HepG2 (cell line): ENCODE measurements around the gene IL17RC. TPM values are rescaled to one million over a fixed set of nuclear protein-coding genes. Genes with fewer than 3 reads are reported as not detected.

ENCODE experiments used
- ARHGAP35 ChIP-seq: sonication (generic); formaldehyde crosslinking; IDR thresholded peaks from 2 replicates; pipeline ENCODE4 v1.9.0; 2022; ENCODE audit warnings: mild to moderate bottlenecking, inconsistent platforms, moderate library complexity, missing genetic modification reagents, borderline replicate concordance
- DMAP1 ChIP-seq: IDR thresholded peaks from 2 replicates; pipeline ENCODE4 v1.6.1; 2016
- ESRRA ChIP-seq: sonication (generic); formaldehyde crosslinking; IDR thresholded peaks from 2 replicates; pipeline ENCODE4 v1.5.1; 2020; ENCODE audit warnings: mild to moderate bottlenecking, low read depth, missing genetic modification reagents
- JUNB ChIP-seq: sonication (generic); formaldehyde crosslinking; IDR thresholded peaks from 2 replicates; pipeline ENCODE4 v1.8.0; 2022; ENCODE audit warnings: missing genetic modification reagents, mild to moderate bottlenecking, borderline replicate concordance
- RXRA ChIP-seq: sonication (generic); formaldehyde crosslinking; IDR thresholded peaks from 2 replicates; pipeline ENCODE4 v1.5.1; 2020; ENCODE audit warnings: missing genetic modification reagents
- SNRNP70 ChIP-seq: fragments of 200-400 bp; formaldehyde crosslinking; IDR thresholded peaks from 2 replicates; pipeline ENCODE4 v1.6.1; 2017; ENCODE audit warnings: mild to moderate bottlenecking, low read depth, low read length, moderate library complexity
- SSRP1 ChIP-seq: IDR thresholded peaks from 2 replicates; pipeline ENCODE4 v1.6.1; 2016; ENCODE audit warnings: control low read depth
- STAG1 ChIP-seq: sonication (generic); formaldehyde crosslinking; IDR thresholded peaks from 2 replicates; pipeline ENCODE4 v1.4.0; 2020; ENCODE audit warnings: missing genetic modification reagents
- THYN1 ChIP-seq: sonication (generic); formaldehyde crosslinking; IDR thresholded peaks from 2 replicates; pipeline ENCODE4 v1.8.1; 2023; ENCODE audit warnings: low read depth, mild to moderate bottlenecking, moderate library complexity, missing genetic modification reagents, borderline replicate concordance
- XRCC5 ChIP-seq: fragments of 200-400 bp; formaldehyde crosslinking; optimal IDR thresholded peaks from 2 replicates; pipeline ENCODE3; 2017; ENCODE audit warnings: mild to moderate bottlenecking, low read length
- ZNF263 ChIP-seq: sonication (generic); formaldehyde crosslinking; IDR thresholded peaks from 2 replicates; pipeline ENCODE4 v1.4.0; 2020; ENCODE audit warnings: missing genetic modification reagents
- ZNF883 ChIP-seq: sonication (generic); formaldehyde crosslinking; IDR thresholded peaks from 2 replicates; pipeline ENCODE4 v1.5.1; 2020; ENCODE audit warnings: mild to moderate bottlenecking, missing genetic modification reagents; ENCODE audit errors: not compliant biosample characterization
- polyA plus RNA-seq, 8 experiments: library from polyadenylated mRNA; depleted of rRNA in 3 of 8; stranded (reverse) in 7 of 8; unstranded in 1 of 8; fragments of >200 nt; fragmentation: Illumina TruSeq in 4 of 8; extraction: Trizol in 4 of 8; gene quantifications; 2 replicates each; pipeline versions ENCODE4 v1.2.1 to v1.2.3, GENCODE V29; 2011 to 2016; ENCODE audit warnings: low read depth in 4 of 8, missing spikeins in 1 of 8, mixed read lengths in 1 of 8; ENCODE audit not compliant: insufficient read depth in 1 of 8
- total RNA-seq, 5 experiments: library from RNA; depleted of rRNA; stranded (reverse); fragments of >200 nt; fragmentation: Illumina TruSeq; extraction: Trizol; gene quantifications; 2 replicates each; pipeline ENCODE4 v1.2.3, GENCODE V29; 2016; ENCODE audit warnings: low read depth in 1 of 5
- TF ChIP-seq, protein P1 (sequence below): sonication (generic); formaldehyde crosslinking; IDR thresholded peaks from 2 replicates; pipeline ENCODE4 v1.4.0; 2020; ENCODE audit warnings: mild to moderate bottlenecking, missing genetic modification reagents
- TF ChIP-seq, protein P2 (sequence below), 2 experiments: sonication (generic) in 1 of 2; formaldehyde crosslinking in 1 of 2; IDR thresholded peaks; 2 replicates each; pipeline versions ENCODE4 v1.4.0 to v1.6.1; 2018 to 2020; ENCODE audit warnings: missing genetic modification reagents in 2 of 2, borderline replicate concordance in 1 of 2, low read depth in 1 of 2, mild to moderate bottlenecking in 1 of 2, missing biosample characterization in 1 of 2
- TF ChIP-seq, protein P3 (sequence below): sonication (generic); formaldehyde crosslinking; IDR thresholded peaks from 2 replicates; pipeline ENCODE4 v1.5.0; 2020; ENCODE audit warnings: mild to moderate bottlenecking, missing genetic modification reagents, borderline replicate concordance
- TF ChIP-seq, protein P4 (sequence below): sonication (generic); formaldehyde crosslinking; IDR thresholded peaks from 2 replicates; pipeline ENCODE4 v1.5.0; 2020; ENCODE audit warnings: mild to moderate bottlenecking, missing genetic modification reagents, borderline replicate concordance

The IL17RC gene
- total and polyA plus RNA-seq, 2 of the 13 experiments (the other 11 are each of a cell fraction or from before 2014, with no cell fraction given), result 20.7 to 24.0 TPM

DNA sequence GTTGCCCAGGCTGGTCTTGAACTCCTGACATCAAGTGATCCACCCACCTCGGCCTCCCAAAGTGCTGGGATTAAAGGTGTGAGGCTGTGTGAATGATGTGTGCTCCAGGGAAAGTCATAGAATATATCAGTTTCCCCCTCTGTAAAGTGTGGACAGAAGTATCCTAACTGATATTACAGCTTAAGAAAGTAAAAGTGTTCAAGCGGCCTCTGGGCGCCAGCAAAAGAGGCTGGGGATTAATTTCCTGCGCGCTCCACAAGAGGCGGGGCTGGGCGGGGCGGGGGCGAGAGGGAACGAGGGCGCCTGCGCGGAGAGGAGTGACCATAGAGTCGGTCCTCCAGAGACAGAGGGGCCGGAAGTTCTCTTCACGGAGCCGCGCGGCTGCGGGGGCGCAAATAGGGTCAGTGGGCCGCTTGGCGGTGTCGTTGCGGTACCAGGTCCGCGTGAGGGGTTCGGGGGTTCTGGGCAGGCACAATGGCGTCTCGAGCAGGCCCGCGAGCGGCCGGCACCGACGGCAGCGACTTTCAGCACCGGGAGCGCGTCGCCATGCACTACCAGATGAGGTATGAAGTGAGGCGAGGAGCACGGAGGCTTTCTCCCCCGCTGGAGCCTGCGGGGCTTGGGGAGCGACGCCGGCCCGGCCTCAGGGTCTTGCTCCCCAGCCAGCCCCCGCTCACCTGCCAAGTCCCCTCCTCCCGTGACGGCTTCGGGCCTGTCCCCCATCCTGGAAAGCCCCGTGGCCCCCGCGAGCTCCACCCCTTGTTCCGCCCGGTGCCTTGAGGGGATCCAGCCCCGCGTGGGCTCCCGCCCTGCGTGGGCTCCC is 26.4 kb upstream of the IL17RC start, which contains the start of gene JAGN1 (continued):
- TF ChIP-seq THYN1 (CRISPR knock-in tag), result no peak
- peak; percentile 96 for TF ChIP-seq DMAP1 (CRISPR knock-in tag)
- TF ChIP-seq, protein P1, sequence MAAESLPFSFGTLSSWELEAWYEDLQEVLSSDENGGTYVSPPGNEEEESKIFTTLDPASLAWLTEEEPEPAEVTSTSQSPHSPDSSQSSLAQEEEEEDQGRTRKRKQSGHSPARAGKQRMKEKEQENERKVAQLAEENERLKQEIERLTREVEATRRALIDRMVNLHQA (CRISPR knock-in tag), result 0 out of 2 replicates have a peak, but pooled peaks have one; percentile 55
- TF ChIP-seq, protein P2, sequence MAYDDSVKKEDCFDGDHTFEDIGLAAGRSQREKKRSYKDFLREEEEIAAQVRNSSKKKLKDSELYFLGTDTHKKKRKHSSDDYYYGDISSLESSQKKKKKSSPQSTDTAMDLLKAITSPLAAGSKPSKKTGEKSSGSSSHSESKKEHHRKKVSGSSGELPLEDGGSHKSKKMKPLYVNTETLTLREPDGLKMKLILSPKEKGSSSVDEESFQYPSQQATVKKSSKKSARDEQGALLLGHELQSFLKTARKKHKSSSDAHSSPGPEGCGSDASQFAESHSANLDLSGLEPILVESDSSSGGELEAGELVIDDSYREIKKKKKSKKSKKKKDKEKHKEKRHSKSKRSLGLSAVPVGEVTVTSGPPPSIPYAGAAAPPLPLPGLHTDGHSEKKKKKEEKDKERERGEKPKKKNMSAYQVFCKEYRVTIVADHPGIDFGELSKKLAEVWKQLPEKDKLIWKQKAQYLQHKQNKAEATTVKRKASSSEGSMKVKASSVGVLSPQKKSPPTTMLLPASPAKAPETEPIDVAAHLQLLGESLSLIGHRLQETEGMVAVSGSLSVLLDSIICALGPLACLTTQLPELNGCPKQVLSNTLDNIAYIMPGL (CRISPR knock-in tag; IDR thresholded peaks at IDR 0.05; ENCODE audit: borderline replicate concordance in 1 of 2, low read depth in 1 of 2), result peak; percentile 70 to 95; a peak in 3 of 4 replicates
- TF ChIP-seq XRCC5, result peak; percentile 57
- TF ChIP-seq, protein P3, sequence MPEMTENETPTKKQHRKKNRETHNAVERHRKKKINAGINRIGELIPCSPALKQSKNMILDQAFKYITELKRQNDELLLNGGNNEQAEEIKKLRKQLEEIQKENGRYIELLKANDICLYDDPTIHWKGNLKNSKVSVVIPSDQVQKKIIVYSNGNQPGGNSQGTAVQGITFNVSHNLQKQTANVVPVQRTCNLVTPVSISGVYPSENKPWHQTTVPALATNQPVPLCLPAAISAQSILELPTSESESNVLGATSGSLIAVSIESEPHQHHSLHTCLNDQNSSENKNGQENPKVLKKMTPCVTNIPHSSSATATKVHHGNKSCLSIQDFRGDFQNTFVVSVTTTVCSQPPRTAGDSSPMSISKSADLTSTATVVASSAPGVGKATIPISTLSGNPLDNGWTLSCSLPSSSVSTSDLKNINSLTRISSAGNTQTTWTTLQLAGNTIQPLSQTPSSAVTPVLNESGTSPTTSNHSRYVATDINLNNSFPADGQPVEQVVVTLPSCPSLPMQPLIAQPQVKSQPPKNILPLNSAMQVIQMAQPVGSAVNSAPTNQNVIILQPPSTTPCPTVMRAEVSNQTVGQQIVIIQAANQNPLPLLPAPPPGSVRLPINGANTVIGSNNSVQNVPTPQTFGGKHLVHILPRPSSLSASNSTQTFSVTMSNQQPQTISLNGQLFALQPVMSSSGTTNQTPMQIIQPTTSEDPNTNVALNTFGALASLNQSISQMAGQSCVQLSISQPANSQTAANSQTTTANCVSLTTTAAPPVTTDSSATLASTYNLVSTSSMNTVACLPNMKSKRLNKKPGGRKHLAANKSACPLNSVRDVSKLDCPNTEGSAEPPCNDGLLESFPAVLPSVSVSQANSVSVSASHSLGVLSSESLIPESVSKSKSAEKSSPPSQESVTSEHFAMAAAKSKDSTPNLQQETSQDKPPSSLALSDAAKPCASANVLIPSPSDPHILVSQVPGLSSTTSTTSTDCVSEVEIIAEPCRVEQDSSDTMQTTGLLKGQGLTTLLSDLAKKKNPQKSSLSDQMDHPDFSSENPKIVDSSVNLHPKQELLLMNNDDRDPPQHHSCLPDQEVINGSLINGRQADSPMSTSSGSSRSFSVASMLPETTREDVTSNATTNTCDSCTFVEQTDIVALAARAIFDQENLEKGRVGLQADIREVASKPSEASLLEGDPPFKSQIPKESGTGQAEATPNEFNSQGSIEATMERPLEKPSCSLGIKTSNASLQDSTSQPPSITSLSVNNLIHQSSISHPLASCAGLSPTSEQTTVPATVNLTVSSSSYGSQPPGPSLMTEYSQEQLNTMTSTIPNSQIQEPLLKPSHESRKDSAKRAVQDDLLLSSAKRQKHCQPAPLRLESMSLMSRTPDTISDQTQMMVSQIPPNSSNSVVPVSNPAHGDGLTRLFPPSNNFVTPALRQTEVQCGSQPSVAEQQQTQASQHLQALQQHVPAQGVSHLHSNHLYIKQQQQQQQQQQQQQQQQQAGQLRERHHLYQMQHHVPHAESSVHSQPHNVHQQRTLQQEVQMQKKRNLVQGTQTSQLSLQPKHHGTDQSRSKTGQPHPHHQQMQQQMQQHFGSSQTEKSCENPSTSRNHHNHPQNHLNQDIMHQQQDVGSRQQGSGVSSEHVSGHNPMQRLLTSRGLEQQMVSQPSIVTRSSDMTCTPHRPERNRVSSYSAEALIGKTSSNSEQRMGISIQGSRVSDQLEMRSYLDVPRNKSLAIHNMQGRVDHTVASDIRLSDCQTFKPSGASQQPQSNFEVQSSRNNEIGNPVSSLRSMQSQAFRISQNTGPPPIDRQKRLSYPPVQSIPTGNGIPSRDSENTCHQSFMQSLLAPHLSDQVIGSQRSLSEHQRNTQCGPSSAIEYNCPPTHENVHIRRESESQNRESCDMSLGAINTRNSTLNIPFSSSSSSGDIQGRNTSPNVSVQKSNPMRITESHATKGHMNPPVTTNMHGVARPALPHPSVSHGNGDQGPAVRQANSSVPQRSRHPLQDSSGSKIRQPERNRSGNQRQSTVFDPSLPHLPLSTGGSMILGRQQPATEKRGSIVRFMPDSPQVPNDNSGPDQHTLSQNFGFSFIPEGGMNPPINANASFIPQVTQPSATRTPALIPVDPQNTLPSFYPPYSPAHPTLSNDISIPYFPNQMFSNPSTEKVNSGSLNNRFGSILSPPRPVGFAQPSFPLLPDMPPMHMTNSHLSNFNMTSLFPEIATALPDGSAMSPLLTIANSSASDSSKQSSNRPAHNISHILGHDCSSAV, result no peak
- TF ChIP-seq ARHGAP35 (CRISPR knock-in tag), result peak; percentile 68; the same call in 1 of the 2 replicates
- no peak for TF ChIP-seq SSRP1 (CRISPR knock-in tag)
- TF ChIP-seq ZNF883 (CRISPR knock-in tag), result peak; percentile 89
- no peak for TF ChIP-seq SNRNP70
- peak; percentile 52; the same call in 1 of the 2 replicates for TF ChIP-seq ZNF263 (CRISPR knock-in tag)
- TF ChIP-seq ESRRA, result peak; percentile 76
- TF ChIP-seq STAG1 (CRISPR knock-in tag), result peak; percentile 20; the same call in 1 of the 2 replicates
- TF ChIP-seq JUNB (CRISPR knock-in tag), result no peak
- TF ChIP-seq, protein P4, sequence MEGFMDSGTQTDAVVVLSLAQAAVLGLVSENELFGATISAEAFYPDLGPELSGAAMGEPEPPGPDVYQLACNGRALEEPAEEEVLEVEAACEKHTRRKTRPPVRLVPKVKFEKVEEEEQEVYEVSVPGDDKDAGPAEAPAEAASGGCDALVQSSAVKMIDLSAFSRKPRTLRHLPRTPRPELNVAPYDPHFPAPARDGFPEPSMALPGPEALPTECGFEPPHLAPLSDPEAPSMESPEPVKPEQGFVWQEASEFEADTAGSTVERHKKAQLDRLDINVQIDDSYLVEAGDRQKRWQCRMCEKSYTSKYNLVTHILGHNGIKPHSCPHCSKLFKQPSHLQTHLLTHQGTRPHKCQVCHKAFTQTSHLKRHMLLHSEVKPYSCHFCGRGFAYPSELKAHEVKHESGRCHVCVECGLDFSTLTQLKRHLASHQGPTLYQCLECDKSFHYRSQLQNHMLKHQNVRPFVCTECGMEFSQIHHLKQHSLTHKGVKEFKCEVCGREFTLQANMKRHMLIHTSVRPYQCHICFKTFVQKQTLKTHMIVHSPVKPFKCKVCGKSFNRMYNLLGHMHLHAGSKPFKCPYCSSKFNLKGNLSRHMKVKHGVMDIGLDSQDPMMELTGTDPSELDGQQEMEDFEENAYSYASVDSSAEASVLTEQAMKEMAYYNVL (CRISPR knock-in tag), result peak; percentile 62; the same call in 1 of the 2 replicates
- peak; percentile 73; the same call in 1 of the 2 replicates for TF ChIP-seq RXRA (CRISPR knock-in tag)
